HG03354 (cell line): Measurements from ENCODE around the gene VEGFC.

Experiments
- ATAC-seq: cut with Tn5 transposase; IDR thresholded peaks from one replicate; pipeline ENCODE4 v1.9.1; 2021; ENCODE audit warnings: mild to moderate bottlenecking; ENCODE audit not compliant: unreplicated experiment, poor library complexity, severe bottlenecking

The VEGFC gene

DNA sequence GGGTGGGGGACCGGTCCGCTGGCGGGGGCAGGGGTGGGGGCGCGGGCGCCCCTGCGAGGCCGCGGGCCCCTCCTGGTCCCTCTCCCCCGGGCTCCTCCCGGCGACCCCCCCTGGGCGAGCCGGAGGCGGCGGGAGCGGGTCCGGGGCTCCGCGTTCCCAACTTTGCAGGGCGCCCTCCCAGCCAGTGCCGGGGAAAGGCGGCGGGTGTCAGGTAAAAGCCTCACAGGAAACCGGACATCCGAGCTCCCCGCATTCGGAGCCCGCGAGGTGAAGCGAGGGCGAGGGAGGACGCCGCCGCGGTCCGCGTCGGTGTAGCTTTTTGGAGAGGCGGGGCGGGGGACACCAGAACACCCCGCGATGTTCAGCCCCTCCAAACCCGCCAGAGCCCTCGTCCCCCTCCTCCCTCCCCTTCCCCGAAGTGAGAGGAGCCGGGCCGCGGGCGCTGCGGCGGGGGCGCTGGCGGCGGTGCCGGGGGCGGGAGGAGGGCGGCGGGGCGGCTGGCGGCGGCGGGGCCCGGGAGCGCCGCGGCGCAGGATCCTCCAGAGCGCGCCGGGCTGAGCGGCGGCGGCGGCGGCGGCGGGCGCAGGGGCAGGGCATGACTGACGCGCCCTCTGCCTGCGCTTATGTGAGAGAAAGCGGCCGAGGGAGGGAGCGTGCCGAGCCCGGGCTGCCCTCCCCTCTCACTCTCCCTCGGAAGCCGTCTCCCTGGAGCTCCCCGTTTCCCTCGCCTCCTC is at the start of gene VEGFC:
Gene VEGFC, minus strand, starts transcription at position 597 of the 734 bp plus-strand sequence. CDS start 611 bp downstream, outside the sequence.
- peak; percentile 85 for ATAC-seq

GRCh38 chr4:176841711-176842112 is 49.0 kb upstream of the VEGFC start:
- no peak for ATAC-seq

DNA sequence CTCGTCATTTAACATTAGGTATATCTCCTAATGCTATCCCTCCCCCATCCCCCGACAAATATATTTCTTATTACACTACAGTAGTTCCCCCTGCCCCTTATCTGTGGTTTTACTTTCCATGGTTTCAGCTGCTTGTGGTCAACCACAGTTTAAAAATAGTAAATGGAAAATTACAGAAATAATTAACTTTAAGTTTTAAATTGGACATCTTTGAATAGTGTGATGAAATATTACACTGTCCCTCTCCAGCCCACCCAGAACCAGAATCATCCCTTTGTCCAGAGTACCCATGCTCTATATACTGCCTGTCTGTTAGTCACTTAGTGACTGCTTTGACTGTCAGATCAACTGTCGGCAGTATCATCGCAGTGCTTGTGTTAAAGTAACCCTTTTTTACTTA is 47.4 kb upstream of the VEGFC start:
- no peak for ATAC-seq

GRCh38 chr4:176839656-176840055 is 46.9 kb upstream of the VEGFC start:
- ATAC-seq, result no peak

DNA sequence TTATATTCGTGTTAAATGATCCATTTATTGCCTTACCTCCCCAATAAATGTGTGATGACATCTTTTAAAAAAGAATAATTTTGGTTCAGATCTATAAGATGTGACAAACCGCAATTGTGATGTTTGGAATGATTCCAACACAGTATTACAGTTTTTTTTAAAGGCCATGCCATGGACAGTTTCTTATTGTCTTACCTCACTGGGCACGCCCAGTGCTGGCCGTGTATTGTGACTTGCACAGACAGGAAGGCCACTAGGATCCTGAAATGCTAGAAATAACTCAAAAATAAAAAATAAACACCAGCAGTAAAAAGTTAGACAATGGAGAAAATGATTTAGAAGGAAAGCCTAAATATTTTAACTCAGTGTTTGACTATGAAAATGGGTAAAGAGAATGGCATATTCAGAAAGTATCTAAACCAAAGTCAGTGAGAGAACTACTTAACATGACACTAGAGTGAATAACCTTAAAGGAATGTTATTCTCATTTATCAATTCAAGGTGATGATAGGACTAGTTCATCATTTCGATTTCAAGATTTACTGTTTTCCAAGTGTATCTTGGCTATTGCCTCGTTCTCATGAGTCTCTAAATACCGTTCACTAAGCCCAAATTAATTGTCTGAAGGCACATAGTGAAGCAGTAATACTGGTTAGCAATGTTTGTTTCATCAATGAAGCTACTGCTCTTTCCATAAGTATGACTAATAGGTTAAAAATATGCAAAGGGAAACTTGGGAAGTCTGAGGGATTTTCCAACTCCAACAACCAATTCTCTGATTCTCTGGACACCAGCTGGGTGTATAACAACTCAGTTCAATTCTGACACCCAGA is 46.1 kb upstream of the VEGFC start:
- no peak for ATAC-seq

DNA sequence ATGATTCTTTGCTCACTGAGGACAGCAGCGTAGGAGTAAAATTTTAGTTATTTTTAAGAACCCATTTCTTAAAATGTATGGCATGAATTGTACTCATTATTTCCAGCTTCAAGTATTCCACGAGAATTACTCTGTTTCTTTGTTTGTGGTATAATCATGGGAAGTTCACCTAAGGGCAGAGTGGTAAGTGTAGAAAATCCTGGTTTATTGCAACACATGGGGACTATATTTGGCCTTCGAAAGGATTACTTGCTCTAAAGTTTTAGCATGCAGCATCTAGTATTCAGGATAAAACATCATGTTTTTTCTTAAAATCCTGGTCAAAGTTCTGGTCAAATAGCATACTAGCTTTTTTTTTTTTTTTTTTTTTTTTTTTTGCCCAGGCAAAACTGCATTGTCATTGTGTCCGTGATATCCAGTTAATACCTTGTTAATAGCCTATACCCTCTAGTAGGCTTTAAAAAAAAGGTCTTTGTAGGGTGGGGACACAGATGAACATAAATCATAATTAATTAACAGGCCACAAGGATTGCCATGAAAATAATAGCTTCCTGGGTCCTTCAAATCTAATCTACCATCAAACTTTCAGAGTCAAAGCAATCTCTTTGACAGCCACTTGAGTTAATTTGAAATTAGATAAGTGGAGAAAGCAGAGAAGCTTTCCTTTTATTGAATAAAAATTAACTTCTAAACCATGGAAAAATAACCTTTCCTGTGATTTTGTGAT is 44.6 kb upstream of the VEGFC start:
- no peak for ATAC-seq

GRCh38 chr4:176834531-176834930 is 41.8 kb upstream of the VEGFC start:
- ATAC-seq, result no peak

DNA sequence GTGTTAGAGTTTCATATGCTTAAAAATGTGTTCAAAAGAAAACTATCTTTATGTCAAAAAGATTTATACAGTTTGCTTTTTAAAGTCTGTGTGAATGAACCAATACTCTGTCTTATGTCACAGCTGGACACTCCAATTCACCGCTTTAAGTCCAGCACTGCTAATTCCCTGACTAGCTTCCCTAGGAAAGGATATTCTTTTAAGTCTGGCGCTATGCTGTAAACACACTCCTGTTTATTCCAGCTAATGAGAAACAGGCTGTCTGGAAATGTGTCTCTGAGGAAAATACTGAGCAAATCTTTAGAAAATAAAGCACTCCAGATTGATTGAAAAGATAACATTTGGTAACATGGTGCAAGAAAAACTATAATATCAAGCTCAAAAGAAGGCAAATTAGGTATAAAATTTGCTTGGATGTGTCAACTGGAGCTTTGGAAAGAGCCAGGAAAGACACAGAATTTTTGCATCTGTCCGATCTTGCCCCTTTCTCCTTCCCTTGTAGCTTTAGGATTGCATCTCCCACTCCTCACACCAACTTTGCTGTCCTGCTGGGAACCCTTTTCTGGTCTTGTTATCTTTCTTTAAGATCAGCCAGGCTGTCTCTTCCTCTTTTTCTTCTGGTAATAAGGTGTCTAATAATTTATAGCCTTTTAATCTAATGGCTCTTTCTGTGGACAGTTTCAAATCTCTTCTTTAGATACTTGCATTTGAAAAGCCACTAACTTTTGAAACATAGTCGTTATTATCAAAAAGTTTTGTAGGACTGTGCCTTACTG is 40.9 kb upstream of the VEGFC start:
- ATAC-seq, result no peak

GRCh38 chr4:176830971-176831370 is 38.2 kb upstream of the VEGFC start:
- ATAC-seq, result no peak

DNA sequence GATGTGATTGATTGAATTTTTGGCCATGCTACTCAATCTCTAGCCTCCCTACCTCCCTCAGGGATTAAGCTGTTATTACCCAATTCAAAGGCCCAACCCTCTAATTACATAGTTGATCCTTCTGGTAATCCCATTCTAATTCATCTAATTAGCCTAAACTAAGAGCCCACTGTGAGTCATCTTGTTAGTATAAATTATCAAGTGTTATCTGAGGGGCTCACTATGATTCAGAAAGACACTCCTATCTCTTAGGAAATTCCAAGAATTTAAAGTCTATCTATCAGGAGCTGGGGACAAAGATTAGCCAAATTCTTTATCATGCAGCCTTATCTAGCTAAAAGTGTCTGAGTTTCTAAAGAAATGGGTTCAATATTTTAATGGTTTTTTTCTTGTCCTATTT is 32.9 kb upstream of the VEGFC start:
- ATAC-seq, result no peak

- no peak for ATAC-seq
Measured at GRCh38 chr4:176824645-176825366, 32.1 kb upstream of the VEGFC start.

DNA sequence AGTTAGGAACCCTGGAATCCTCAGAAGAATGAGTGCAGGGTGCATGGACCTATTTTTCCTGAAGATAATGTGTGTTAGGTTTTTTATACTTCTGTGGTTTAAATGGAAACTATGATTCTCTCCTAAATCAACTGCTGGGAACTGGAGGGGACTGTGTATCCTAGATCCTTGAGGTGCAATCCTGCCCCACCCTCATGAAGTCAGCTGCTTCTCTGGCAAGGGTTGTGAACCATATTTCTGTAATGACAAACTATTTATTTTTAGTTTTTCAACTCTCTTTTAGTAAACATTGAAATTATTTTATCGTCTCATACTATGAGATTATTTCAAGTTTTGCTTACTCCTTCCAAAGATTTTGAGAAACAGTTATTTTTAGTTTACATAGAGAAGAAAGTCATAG is 25.8 kb upstream of the VEGFC start:
- ATAC-seq, result no peak

GRCh38 chr4:176817204-176817603 is 24.5 kb upstream of the VEGFC start:
- peak; percentile 66 for ATAC-seq

- ATAC-seq, result no peak
Measured at GRCh38 chr4:176814770-176815169, 22.0 kb upstream of the VEGFC start.

- no peak for ATAC-seq
Measured at GRCh38 chr4:176810481-176811249, 17.9 kb upstream of the VEGFC start.

- ATAC-seq, result no peak
Measured at GRCh38 chr4:176806778-176807375, 14.2 kb upstream of the VEGFC start.

DNA sequence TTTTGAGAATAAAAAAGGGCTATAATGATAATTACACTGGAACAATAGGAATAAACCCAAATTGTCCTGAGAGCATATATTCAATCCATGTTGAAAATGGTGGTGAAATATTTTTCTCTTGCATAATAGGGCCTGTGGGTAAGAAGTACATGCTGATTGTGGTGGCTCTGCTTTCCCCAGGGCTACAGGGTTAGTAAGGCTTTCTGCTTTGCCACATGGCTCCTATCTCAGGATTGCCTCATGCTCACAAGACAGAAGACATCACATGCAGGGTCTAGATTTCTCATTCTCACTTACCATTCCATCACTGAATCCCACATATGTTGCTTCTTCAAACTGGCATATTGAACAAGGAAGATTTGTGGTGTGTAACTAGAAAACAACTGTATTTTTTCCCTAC is 12.4 kb upstream of the VEGFC start:
- no peak for ATAC-seq

DNA sequence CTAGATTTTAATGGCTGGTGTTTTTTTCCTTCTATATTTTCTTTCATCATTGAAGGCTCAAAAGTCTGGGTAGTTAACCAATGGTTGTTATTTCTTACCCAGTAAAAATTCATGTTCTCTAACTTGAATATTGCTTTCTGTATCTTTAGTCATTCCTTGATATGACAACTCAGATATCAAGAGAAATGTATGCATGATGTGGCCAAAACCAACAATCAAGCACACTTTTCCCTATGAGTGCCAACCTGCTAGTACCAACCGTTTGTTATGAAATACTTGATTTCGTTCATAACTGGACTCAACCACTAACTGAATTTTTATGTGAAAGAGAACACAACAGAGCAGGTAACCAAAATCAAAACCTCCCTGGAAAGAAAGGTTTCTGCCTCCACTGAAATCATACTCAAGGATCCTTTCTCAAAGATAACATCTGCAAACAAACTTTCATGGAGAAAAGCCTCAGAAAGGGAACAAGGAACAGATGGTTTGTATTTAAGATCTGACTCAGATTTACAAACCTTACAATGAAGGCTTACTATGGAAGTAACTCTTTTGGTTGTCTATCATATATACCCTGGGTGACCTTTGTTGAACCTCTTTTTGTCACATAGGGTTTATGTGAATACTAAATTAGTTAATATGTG is 8.3 kb upstream of the VEGFC start:
- ATAC-seq, result no peak
